Spleen (tissue), 11 donors: Measurements from ENCODE around the gene IFT80. TPM values are rescaled to one million over a fixed set of nuclear protein-coding genes. Genes with fewer than 3 reads are reported as not detected.

Source experiments
- DNase-seq: peaks from one replicate; pipeline ENCODE4 v3.0.0-alpha.2; 2020
- H3K27ac ChIP-seq, 8 donors: fragments of 200-600 bp; sonication (generic) in 7 of 8; 1 replicate in 4 of 8; 2 replicates in 4 of 8; pipeline versions ENCODE4 v1.5.0 to v1.8.0; 2016 to 2021; ENCODE audit warnings: inconsistent platforms in 4 of 8, mild to moderate bottlenecking in 4 of 8, moderate library complexity in 1 of 8
- H3K27me3 ChIP-seq, 7 donors: fragments of 200-600 bp; sonication (generic) in 6 of 7; replicated peaks in 1 of 7; 1 replicate in 4 of 7; 2 replicates in 3 of 7; pipeline versions ENCODE4 v1.5.0 to v1.8.0; 2016 to 2021; ENCODE audit warnings: inconsistent platforms in 3 of 7, mild to moderate bottlenecking in 1 of 7
- H3K36me3 ChIP-seq, 6 donors: fragments of 200-600 bp; sonication (generic) in 5 of 6; 1 replicate in 4 of 6; 2 replicates in 2 of 6; pipeline versions ENCODE4 v1.5.0 to v1.8.0; 2016 to 2021; ENCODE audit warnings: inconsistent platforms in 2 of 6
- H3K4me1 ChIP-seq, 6 donors: fragments of 200-600 bp; sonication (generic) in 5 of 6; 1 replicate in 3 of 6; 2 replicates in 3 of 6; pipeline versions ENCODE4 v1.5.0 to v1.8.0; 2016 to 2021; ENCODE audit warnings: inconsistent platforms in 3 of 6
- H3K4me3 ChIP-seq, 8 donors: fragments of 200-600 bp; sonication (generic) in 7 of 8; 1 replicate in 4 of 8; 2 replicates in 4 of 8; pipeline versions ENCODE4 v1.5.0 to v1.8.0; 2016 to 2021; ENCODE audit warnings: inconsistent platforms in 4 of 8, mild to moderate bottlenecking in 4 of 8, moderate library complexity in 2 of 8
- H3K9me3 ChIP-seq, 8 donors: fragments of 200-600 bp; sonication (generic) in 7 of 8; 1 replicate in 4 of 8; 2 replicates in 4 of 8; pipeline versions ENCODE4 v1.5.0 to v1.8.0; 2016 to 2021; ENCODE audit warnings: inconsistent platforms in 4 of 8
- CTCF ChIP-seq, 11 experiments: fragments of 200-600 bp in 7 of 11; fragments of 450-650 bp in 4 of 11; sonication (generic) in 4 of 11; IDR thresholded peaks in 8 of 11; conservative IDR thresholded peaks in 3 of 11; 1 replicate in 7 of 11; 2 replicates in 4 of 11; pipeline versions ENCODE4 v1.4.0 to v1.8.0; 2016 to 2021; ENCODE audit warnings: antibody characterized with exemption in 11 of 11, inconsistent platforms in 4 of 11, mild to moderate bottlenecking in 1 of 11
- POLR2A ChIP-seq, 3 donors: fragments of 450-650 bp; IDR thresholded peaks; one replicate each; pipeline ENCODE4 v1.5.1; 2017; ENCODE audit warnings: antibody characterized with exemption in 3 of 3, mild to moderate bottlenecking in 1 of 3
- POLR2AphosphoS5 ChIP-seq, 3 donors: sonication (generic); formaldehyde crosslinking; IDR thresholded peaks; one replicate each; pipeline ENCODE4 v1.5.1; 2017; ENCODE audit warnings: antibody characterized with exemption in 3 of 3
- WGBS, 5 donors: extraction: QIAGEN DNeasy Blood & Tissue Kit in 3 of 5; methylation state at CpG; one replicate each; pipeline versions ENCODE4 v1.1.5 to v1.1.7; 2013 to 2018; 5-methylcytosine and 5-hydroxymethylcytosine counted together
- intact Hi-C: fragments of 100-400 bp; cut with DNase I; formaldehyde crosslinking; loops from one replicate; pipeline ENCODE4 v1.15.0; 2023; ENCODE audit warnings: low total_unique reads
- polyA plus RNA-seq, 3 donors: library from polyadenylated mRNA; stranded (reverse); fragments of 200-250 nt; gene quantifications; one replicate each; pipeline ENCODE4 v1.2.1, GENCODE V29; 2013
- total RNA-seq, 7 donors: library from RNA; depleted of rRNA in 3 of 7; stranded (reverse); fragments of >200 nt in 3 of 7; fragmentation: NEBNext Ultra II Directional in 4 of 7; extraction: Animal tissue kit (Norgen Biotek cat#: 25700) in 4 of 7; gene quantifications; one replicate each; pipeline versions ENCODE4 v1.1.0 to v1.2.1, GENCODE V29; 2016 to 2021
- donor health status: healthy with polysubstance abuse.
- donor health status: DM: no; HTN: no; CAD: no; lungs with moderate emphysema.
- donor health status: DM: no; HTN: no; CAD: no.
- donor health status: Bipolar disorder and iron deficiency.
- donor health status: healthy.
- donor health status: DM: no; HTN: no; CAD: no.
- donor health status: DM: yes; HTN: yes; CAD: no.

IFT80 gene
- total and polyA plus RNA-seq, 10 donors = 15.3 to 44.0 (median 21.5) TPM

- H3K27me3 ChIP-seq = peaks cover 0 to 21% (median 0%) of the 10 kb centered on the region in 7 donors
- peaks cover 0 to 77% (median 50%) of the 10 kb centered on the region in 6 donors for H3K4me1 ChIP-seq
- intact Hi-C loops = no loop called here
- peak overlapping the region; percentile 77 to 94 (median 89) for H3K4me3 ChIP-seq
- no peak for TF ChIP-seq POLR2AphosphoS5 (IDR thresholded peaks at IDR 0.05)
- TF ChIP-seq CTCF (IDR thresholded peaks at IDR 0.05 in 8 of 11, conservative IDR thresholded peaks at IDR 0.05 in 3 of 11) = no peak
- no peak for TF ChIP-seq POLR2A (IDR thresholded peaks at IDR 0.05)
- 2 to 9% (median 7%) methylated on average over 16 of the region's 16 CpGs for WGBS, 5 donors
- H3K36me3 ChIP-seq = peaks cover 0 to 8% (median 0%) of the 10 kb centered on the region in 6 donors
- DNase-seq = no peak
- H3K9me3 ChIP-seq = no peaks in the 10 kb centered on the region
- H3K27ac ChIP-seq = peak overlapping the region in 7 of 8 donors; percentile 88 to 97 (median 93)
Measured at GRCh38 chr3:160401291-160402095, 2.5 kb upstream of the IFT80 start.

- peak overlapping the region; percentile 88 to 98 (median 93) for H3K27ac ChIP-seq
- H3K4me3 ChIP-seq = peak overlapping the region; percentile 77 to 94 (median 89)
- H3K4me1 ChIP-seq = peaks cover 0 to 70% (median 49%) of the 10 kb centered on the region in 6 donors
- no peaks in the 10 kb centered on the region for H3K9me3 ChIP-seq
- H3K27me3 ChIP-seq = peaks cover 0 to 21% (median 0%) of the 10 kb centered on the region in 7 donors
- peaks cover 0 to under 1% (median 0%) of the 10 kb centered on the region in 6 donors for H3K36me3 ChIP-seq
- 0 to 3% (median 0%) methylated on average over 6 to 51 of the region's 51 CpGs for WGBS, 5 donors
- intact Hi-C loops = no loop called here
- peak; percentile 91 for DNase-seq
- peak in 1 of 3 donors; percentile 26 for TF ChIP-seq POLR2AphosphoS5 (IDR thresholded peaks at IDR 0.05)
- TF ChIP-seq CTCF (IDR thresholded peaks at IDR 0.05 in 8 of 11, conservative IDR thresholded peaks at IDR 0.05 in 3 of 11) = no peak
- no peak for TF ChIP-seq POLR2A (IDR thresholded peaks at IDR 0.05)
Measured at GRCh38 chr3:160400702-160401150, 1.7 kb upstream of the IFT80 start.

GRCh38 chr3:160400030-160400701 is 1.1 kb upstream of the IFT80 start:
- peak; percentile 93 for DNase-seq
- Histone ChIP-seq H3K4me1 (peaks cover 0 to 64% (median 46%) of the 10 kb centered on the region in 6 donors), H3K36me3 (no peaks in the 10 kb centered on the region), H3K27ac (peak overlapping the region; percentile 88 to 98 (median 93)), H3K9me3 (no peaks in the 10 kb centered on the region), H3K27me3 (peaks cover 0 to 21% (median 0%) of the 10 kb centered on the region in 7 donors), H3K4me3 (peak overlapping the region; percentile 77 to 94 (median 89))
- intact Hi-C loops = no loop called here
- TF ChIP-seq POLR2AphosphoS5 (IDR thresholded peaks at IDR 0.05) = peak; percentile 44 to 58 (median 45)
- no peak for TF ChIP-seq CTCF (IDR thresholded peaks at IDR 0.05 in 8 of 11, conservative IDR thresholded peaks at IDR 0.05 in 3 of 11)
- 0 to 1% (median 0%) methylated on average over 46 to 49 of the region's 49 CpGs for WGBS, 5 donors

- Histone ChIP-seq H3K36me3 (no peaks in the 10 kb centered on the region), H3K9me3 (no peaks in the 10 kb centered on the region), H3K27ac (peak overlapping the region; percentile 88 to 98 (median 93)), H3K4me1 (peaks cover 0 to 50% (median 40%) of the 10 kb centered on the region in 6 donors), H3K4me3 (peak overlapping the region; percentile 77 to 94 (median 89)), H3K27me3 (peaks cover 0 to 21% (median 0%) of the 10 kb centered on the region in 7 donors)
- 0 to 2% (median 1%) methylated on average over 9 of the region's 9 CpGs for WGBS, 5 donors
- no peak for DNase-seq
- intact Hi-C loops = no loop called here
- TF ChIP-seq POLR2AphosphoS5 (IDR thresholded peaks at IDR 0.05) = no peak
- no peak for TF ChIP-seq POLR2A (IDR thresholded peaks at IDR 0.05)
- TF ChIP-seq CTCF (IDR thresholded peaks at IDR 0.05 in 8 of 11, conservative IDR thresholded peaks at IDR 0.05 in 3 of 11) = no peak
Measured at GRCh38 chr3:160398820-160399124, 253 bp downstream of the IFT80 start.
